T-cell (primary cell): Measurements from ENCODE around the gene CEP164. TPM values are rescaled to one million over a fixed set of nuclear protein-coding genes. Genes with fewer than 3 reads are reported as not detected.

Experiments used
- ATAC-seq, 4 experiments: fragments of 200-7000 bp in 3 of 4; fragments of 150-1000 bp in 1 of 4; cut with Tn5 transposase; replicated peaks in 1 of 4; 1 replicate in 3 of 4; 2 replicates in 1 of 4; pipeline ENCODE4 v1.10.0; 2021; ENCODE audit warnings: moderate library complexity in 3 of 4, mild to moderate bottlenecking in 2 of 4, moderate number of reproducible peaks in 1 of 4
- CTCF ChIA-PET, 2 donors: fragments of 300-600 bp; sonication (Branson Sonifier 250); formaldehyde crosslinking; loops; one replicate each; lab custom pipeline; 2022; ENCODE audit warnings: antibody characterized with exemption in 2 of 2; lab: Charles Lee
- POLR2A ChIA-PET, 2 donors: fragments of 300-600 bp; sonication (Branson Sonifier 250); formaldehyde crosslinking; loops; one replicate each; lab custom pipeline; 2022; ENCODE audit warnings: antibody characterized with exemption in 2 of 2; lab: Charles Lee
- DNase-seq, 35 experiments: peaks; one replicate each; pipeline versions ENCODE4 v3.0.0 to v3.0.0-alpha.2; 2013 to 2023
- H3K27ac ChIP-seq: one replicate; pipeline ENCODE4 v1.5.1; 2013; ENCODE audit warnings: low read length
- H3K27me3 ChIP-seq, 2 experiments: replicated peaks in 1 of 2; 1 replicate in 1 of 2; 2 replicates in 1 of 2; pipeline versions ENCODE4 v1.6.1 to v1.7.0; 2013; ENCODE audit warnings: low read length in 1 of 2, mixed read lengths in 1 of 2; ENCODE audit not compliant: control insufficient read depth in 2 of 2, insufficient read depth in 2 of 2; ENCODE audit errors: extremely low read depth in 1 of 2
- H3K36me3 ChIP-seq, 2 donors: 1 replicate in 1 of 2; 2 replicates in 1 of 2; pipeline versions ENCODE4 v1.6.1 to v1.7.0; 2013; ENCODE audit warnings: low read length in 1 of 2; ENCODE audit not compliant: control insufficient read depth in 2 of 2, insufficient read depth in 1 of 2; ENCODE audit errors: extremely low read depth in 1 of 2
- H3K4me1 ChIP-seq, 2 experiments: 1 replicate in 1 of 2; 2 replicates in 1 of 2; pipeline versions ENCODE4 v1.6.1 to v1.7.0; 2013; ENCODE audit warnings: low read length in 2 of 2, mixed read lengths in 1 of 2; ENCODE audit not compliant: insufficient read depth in 2 of 2, control insufficient read depth in 1 of 2; ENCODE audit errors: extremely low read depth in 1 of 2
- H3K4me3 ChIP-seq, 2 donors: 1 replicate in 1 of 2; 2 replicates in 1 of 2; pipeline versions ENCODE4 v1.5.1 to v1.7.0; 2013; ENCODE audit warnings: mild to moderate bottlenecking in 2 of 2, low read length in 1 of 2, moderate library complexity in 1 of 2; ENCODE audit not compliant: control insufficient read depth in 1 of 2; ENCODE audit errors: extremely low read depth in 1 of 2
- H3K9me3 ChIP-seq: 2 replicates; pipeline ENCODE4 v1.7.0; 2013
- H3K27ac Mint-ChIP-seq, 2 donors: one replicate each; pipeline ENCODE4 v1.8.0; 2020 to 2021; ENCODE audit warnings: mild to moderate bottlenecking in 2 of 2, mixed read lengths in 2 of 2
- H3K27me3 Mint-ChIP-seq, 2 donors: one replicate each; pipeline ENCODE4 v1.8.0; 2021 to 2022; ENCODE audit warnings: mixed read lengths in 2 of 2
- H3K36me3 Mint-ChIP-seq: one replicate; pipeline ENCODE4 v1.8.0; 2021; ENCODE audit warnings: mixed read lengths
- H3K4me1 Mint-ChIP-seq, 3 donors: one replicate each; pipeline ENCODE4 v1.8.0; 2020 to 2022; ENCODE audit warnings: mixed read lengths in 3 of 3, mild to moderate bottlenecking in 1 of 3
- H3K4me3 Mint-ChIP-seq, 3 donors: one replicate each; pipeline ENCODE4 v1.8.0; 2020 to 2022; ENCODE audit warnings: mild to moderate bottlenecking in 3 of 3, mixed read lengths in 3 of 3, moderate library complexity in 3 of 3
- H3K9me3 Mint-ChIP-seq, 3 donors: one replicate each; pipeline ENCODE4 v1.8.0; 2020 to 2022; ENCODE audit warnings: mixed read lengths in 3 of 3
- WGBS: methylation state at CpG from one replicate; pipeline ENCODE4 v1.1.5; 2013; ENCODE audit warnings: missing lambda C conversion rate; ENCODE audit not compliant: insufficient coverage; 5-methylcytosine and 5-hydroxymethylcytosine counted together
- total RNA-seq, 35 experiments: library from RNA in 6 of 35; stranded (reverse) in 6 of 35; fragments of 120-200 nt in 1 of 35; gene quantifications; one replicate each; pipeline versions ENCODE4 v1.2.1 to v1.2.4 and lab custom pipeline; 2013 to 2026

CEP164 gene
- total RNA-seq, 5 donors from 2014 or later (not counting 1 experiment from before 2014, with no cell fraction given): 44.5 to 59.9 (median 52.5) TPM

GRCh38 chr11:117433717-117434116 lies 106.1 kb downstream of the CEP164 start:
- Histone ChIP-seq H3K4me3 (no peak overlapping the region), H3K27me3 (peaks cover 0 to 34% of the 10 kb centered on the region in 2 experiments), H3K4me1 (no peaks in the 10 kb centered on the region), H3K36me3 (no peaks in the 10 kb centered on the region), H3K27ac (no peak overlapping the region), H3K9me3 (no peaks in the 10 kb centered on the region)
- Mint-ChIP-seq H3K4me3 (no peak overlapping the region), H3K27ac (no peak overlapping the region), H3K36me3 (no peaks in the 10 kb centered on the region), H3K27me3 (peaks cover 4 to 16% of the 10 kb centered on the region in 2 donors), H3K9me3 (no peaks in the 10 kb centered on the region), H3K4me1 (no peaks in the 10 kb centered on the region)
- no peak for ATAC-seq
- no peak for DNase-seq
- ChIA-PET CTCF (no interaction called here), POLR2A (no interaction called here)

- DNase-seq (no peak), ATAC-seq (no peak)
- peaks cover 4 to 16% of the 10 kb centered on the region in 2 donors for H3K27me3 Mint-ChIP-seq
- no peaks in the 10 kb centered on the region for H3K9me3 Mint-ChIP-seq
- peaks cover 0 to 40% of the 10 kb centered on the region in 2 experiments for H3K27me3 ChIP-seq
- H3K9me3 ChIP-seq: no peaks in the 10 kb centered on the region
- no peak overlapping the region for H3K4me3 Mint-ChIP-seq
- H3K4me3 ChIP-seq: no peak overlapping the region
- no peaks in the 10 kb centered on the region for H3K36me3 Mint-ChIP-seq
- no peak overlapping the region for H3K27ac Mint-ChIP-seq
- no peaks in the 10 kb centered on the region for H3K4me1 Mint-ChIP-seq
- 73% methylated on average over 1 of the region's 1 CpG for WGBS
- ChIA-PET POLR2A (no interaction called here), CTCF (no interaction called here)
- H3K36me3 ChIP-seq: no peaks in the 10 kb centered on the region
- no peak overlapping the region for H3K27ac ChIP-seq
- no peaks in the 10 kb centered on the region for H3K4me1 ChIP-seq
Measured at GRCh38 chr11:117434481-117434880, 106.8 kb downstream of the CEP164 start.

GRCh38 chr11:117435326-117435725 lies 107.7 kb downstream of the CEP164 start:
- no peak for DNase-seq
- no peaks in the 10 kb centered on the region for H3K4me1 ChIP-seq
- POLR2A ChIA-PET: no interaction called here
- H3K36me3 ChIP-seq: no peaks in the 10 kb centered on the region
- H3K27ac Mint-ChIP-seq: no peak overlapping the region
- H3K9me3 Mint-ChIP-seq: no peaks in the 10 kb centered on the region
- no peak overlapping the region for H3K4me3 ChIP-seq
- CTCF ChIA-PET: no interaction called here
- H3K4me3 Mint-ChIP-seq: no peak overlapping the region
- H3K27me3 Mint-ChIP-seq: peaks cover 10 to 23% of the 10 kb centered on the region in 2 donors
- ATAC-seq: no peak
- no peaks in the 10 kb centered on the region for H3K9me3 ChIP-seq
- no peak overlapping the region for H3K27ac ChIP-seq
- no peaks in the 10 kb centered on the region for H3K4me1 Mint-ChIP-seq
- WGBS: no CpG with 5 or more reads among the region's 6 CpGs
- peaks cover 0 to 47% of the 10 kb centered on the region in 2 experiments for H3K27me3 ChIP-seq
- no peaks in the 10 kb centered on the region for H3K36me3 Mint-ChIP-seq

- CTCF ChIA-PET: no interaction called here
- no peaks in the 10 kb centered on the region for H3K4me1 ChIP-seq
- Mint-ChIP-seq H3K4me1 (no peaks in the 10 kb centered on the region), H3K27ac (no peak overlapping the region), H3K27me3 (peaks cover 20 to 30% of the 10 kb centered on the region in 2 donors), H3K9me3 (no peaks in the 10 kb centered on the region), H3K4me3 (no peak overlapping the region), H3K36me3 (no peaks in the 10 kb centered on the region)
- WGBS: 91% methylated on average over 18 of the region's 23 CpGs
- no peak overlapping the region for H3K27ac ChIP-seq
- ATAC-seq (no peak), DNase-seq (no peak)
- peaks cover 0 to 48% of the 10 kb centered on the region in 2 experiments for H3K27me3 ChIP-seq
- POLR2A ChIA-PET: no interaction called here
- H3K36me3 ChIP-seq: no peaks in the 10 kb centered on the region
- no peaks in the 10 kb centered on the region for H3K9me3 ChIP-seq
- H3K4me3 ChIP-seq: no peak overlapping the region
Measured at GRCh38 chr11:117437041-117437790, 109.6 kb downstream of the CEP164 start.

GRCh38 chr11:117437791-117438130 lies 110.1 kb downstream of the CEP164 start:
- Histone ChIP-seq H3K9me3 (no peaks in the 10 kb centered on the region), H3K4me1 (no peaks in the 10 kb centered on the region), H3K27me3 (peaks cover 0 to 53% of the 10 kb centered on the region in 2 experiments), H3K27ac (no peak overlapping the region), H3K4me3 (no peak overlapping the region), H3K36me3 (no peaks in the 10 kb centered on the region)
- Mint-ChIP-seq H3K27me3 (peaks cover 22 to 32% of the 10 kb centered on the region in 2 donors), H3K4me1 (no peaks in the 10 kb centered on the region), H3K36me3 (no peaks in the 10 kb centered on the region), H3K9me3 (no peaks in the 10 kb centered on the region), H3K27ac (no peak overlapping the region), H3K4me3 (no peak overlapping the region)
- ChIA-PET POLR2A (no interaction called here), CTCF (no interaction called here)
- WGBS: 83% methylated on average over 14 of the region's 14 CpGs
- ATAC-seq (no peak), DNase-seq (no peak)

- no peak overlapping the region for H3K4me3 ChIP-seq
- H3K27me3 ChIP-seq: peaks cover 0 to 60% of the 10 kb centered on the region in 2 experiments
- no peak overlapping the region for H3K4me3 Mint-ChIP-seq
- DNase-seq (no peak), ATAC-seq (no peak)
- H3K4me1 ChIP-seq: no peaks in the 10 kb centered on the region
- ChIA-PET POLR2A (no interaction called here), CTCF (no interaction called here)
- no peaks in the 10 kb centered on the region for H3K4me1 Mint-ChIP-seq
- no peaks in the 10 kb centered on the region for H3K36me3 ChIP-seq
- no peaks in the 10 kb centered on the region for H3K9me3 Mint-ChIP-seq
- WGBS: 61% methylated on average over 11 of the region's 17 CpGs
- no peak overlapping the region for H3K27ac ChIP-seq
- H3K27me3 Mint-ChIP-seq: peaks cover 26 to 37% of the 10 kb centered on the region in 2 donors
- H3K36me3 Mint-ChIP-seq: no peaks in the 10 kb centered on the region
- H3K27ac Mint-ChIP-seq: no peak overlapping the region
- H3K9me3 ChIP-seq: no peaks in the 10 kb centered on the region
Measured at GRCh38 chr11:117438371-117439000, 110.8 kb downstream of the CEP164 start.
